Measurements from ENCODE around the gene C8B.

C8B gene

GRCh38 chr1:56929492-56929891, 36.3 kb downstream of the C8B start:
- no peak for DNase-seq

- no peak for DNase-seq
Observed at GRCh38 chr1:56927986-56928385, 37.8 kb downstream of the C8B start.

- DNase-seq = no peak
Observed at GRCh38 chr1:56927171-56927570, 38.6 kb downstream of the C8B start.

- DNase-seq = no peak
Observed at GRCh38 chr1:56925193-56925592, 40.6 kb downstream of the C8B start.

- no peak for DNase-seq
Observed at GRCh38 chr1:56924116-56924515, 41.7 kb downstream of the C8B start.

- DNase-seq = no peak
Observed at GRCh38 chr1:56923201-56923600, 42.6 kb downstream of the C8B start.

- no peak for DNase-seq
Observed at GRCh38 chr1:56922507-56922906, 43.3 kb downstream of the C8B start.

GRCh38 chr1:56922070-56922469, 43.7 kb downstream of the C8B start:
- DNase-seq = no peak

GRCh38 chr1:56921479-56921878, 44.3 kb downstream of the C8B start:
- no peak for DNase-seq

GRCh38 chr1:56920591-56921001, 45.2 kb downstream of the C8B start:
- DNase-seq = no peak

- no peak for DNase-seq
Observed at GRCh38 chr1:56917356-56917755, 48.5 kb downstream of the C8B start.

GRCh38 chr1:56916630-56917029, 49.2 kb downstream of the C8B start:
- no peak for DNase-seq

GRCh38 chr1:56915960-56916359, 49.9 kb downstream of the C8B start:
- no peak for DNase-seq

GRCh38 chr1:56912325-56912724, 53.5 kb downstream of the C8B start:
- no peak for DNase-seq

GRCh38 chr1:56911098-56911938, 54.5 kb downstream of the C8B start:
- no peak for DNase-seq

GRCh38 chr1:56910441-56910985, 55.3 kb downstream of the C8B start:
- no peak for DNase-seq

GRCh38 chr1:56908619-56909221, 57.1 kb downstream of the C8B start:
- DNase-seq = no peak

GRCh38 chr1:56905667-56906066, 60.1 kb downstream of the C8B start:
- DNase-seq = no peak

- DNase-seq = no peak
Observed at GRCh38 chr1:56904663-56905397, 61.0 kb downstream of the C8B start.

GRCh38 chr1:56903778-56904177, 62.0 kb downstream of the C8B start:
- DNase-seq = no peak

GRCh38 chr1:56901716-56902115, 64.1 kb downstream of the C8B start:
- no peak for DNase-seq

GRCh38 chr1:56898879-56899278, 66.9 kb downstream of the C8B start:
- DNase-seq = no peak

- no peak for DNase-seq
Observed at GRCh38 chr1:56898005-56898373, 67.8 kb downstream of the C8B start.
